ENCODE results near the gene LGI4. TPM values are rescaled to one million over a fixed set of nuclear protein-coding genes. Genes with fewer than 3 reads are reported as not detected.

LGI4 gene
- total RNA-seq, 1 donor from 2014 or later, result 9.0 TPM

DNA sequence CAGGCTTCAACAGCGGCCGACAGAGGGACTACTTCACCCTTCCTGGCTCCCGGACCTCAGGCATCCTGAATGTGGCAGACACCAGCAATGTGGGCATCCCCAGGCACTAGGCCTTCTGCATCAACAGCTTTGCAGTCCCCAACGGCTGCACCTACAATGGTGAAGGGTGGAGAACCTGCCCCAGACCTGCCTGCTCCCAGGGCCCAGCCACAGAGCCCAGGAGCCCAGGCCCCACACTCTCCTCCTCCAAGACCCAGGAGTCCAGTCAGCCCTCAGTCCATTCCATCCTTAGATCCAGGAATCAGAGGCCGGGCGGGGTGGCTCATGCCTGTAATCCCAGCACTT is 58.9 kb downstream of the LGI4 start:
- intact Hi-C loops (cut with micrococcal nuclease), result no loop called here
- no peak for DNase-seq
- ATAC-seq, result no peak

DNA sequence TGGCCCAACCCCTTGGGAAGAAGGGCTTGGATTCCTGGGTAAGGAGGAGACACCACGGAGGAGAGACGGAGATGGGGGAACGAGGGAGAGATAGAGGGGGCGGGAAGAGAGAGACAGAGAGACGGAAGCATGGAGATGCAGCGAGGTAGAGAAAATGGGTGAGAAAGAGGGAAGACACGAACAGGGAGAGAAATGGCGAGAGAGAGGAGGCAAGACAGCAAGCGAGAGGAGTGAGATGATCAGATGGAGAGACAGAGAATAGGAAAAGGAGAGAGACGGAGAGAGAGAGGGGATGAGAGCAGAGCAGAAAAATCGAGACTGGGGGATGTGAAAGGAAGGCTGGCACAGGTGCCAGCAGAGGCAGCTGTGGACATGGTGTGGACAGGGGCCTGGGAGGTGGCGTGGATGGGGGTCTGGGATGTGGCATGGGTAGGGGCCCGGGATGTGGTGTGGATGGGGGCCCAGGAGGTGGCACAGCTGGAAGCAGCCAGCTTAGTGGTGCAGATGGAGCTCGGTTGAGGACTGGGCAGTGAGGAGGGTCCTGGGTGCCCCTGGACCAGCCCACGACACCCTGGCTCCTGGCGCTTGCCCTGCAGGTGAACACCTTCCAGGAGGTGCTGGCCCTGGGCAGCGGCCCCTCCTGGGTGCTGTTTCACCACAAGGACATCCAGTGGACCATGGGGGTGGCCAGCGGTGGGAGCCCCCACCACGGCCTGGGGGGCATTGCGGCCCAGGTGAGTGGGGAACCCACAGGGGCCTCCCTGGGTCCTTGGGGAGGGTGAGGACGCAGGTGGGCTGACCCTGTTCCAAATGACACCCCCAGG is 59.4 kb downstream of the LGI4 start:
- DNase-seq (no peak), ATAC-seq (no peak)
- intact Hi-C loops (cut with micrococcal nuclease), result no loop called here

Other genes starting within 250 kb of the LGI4 start
- gene ZNF30, start 208.2 kb downstream of the LGI4 start, total RNA-seq, result 3.7 TPM
- gene ZNF792, start 170.8 kb downstream of the LGI4 start, total RNA-seq, result 3.4 TPM
- gene GRAMD1A, start 134.7 kb downstream of the LGI4 start, total RNA-seq, result 30.6 TPM
- gene SCN1B, start 104.6 kb downstream of the LGI4 start, total RNA-seq, result 45.7 TPM
- gene HPN, start 93.3 kb downstream of the LGI4 start, total RNA-seq, result 9.8 TPM
- gene FXYD3, start 19.2 kb downstream of the LGI4 start, total RNA-seq, result 3.1 TPM
- 489 TPM for gene FXYD1, start 3.8 kb upstream of the LGI4 start, total RNA-seq
- gene FXYD7, start 8.2 kb upstream of the LGI4 start, total RNA-seq, result not detected
- gene FXYD5, start 19.7 kb upstream of the LGI4 start, total RNA-seq, result 21.2 TPM
- not detected for gene FAM187B, start 93.7 kb upstream of the LGI4 start, total RNA-seq
- gene LSR, start 113.9 kb upstream of the LGI4 start, total RNA-seq, result 6.1 TPM
- 170 TPM for gene USF2, start 133.9 kb upstream of the LGI4 start, total RNA-seq
- gene HAMP, start 147.5 kb upstream of the LGI4 start, total RNA-seq, result not detected
- gene MAG, start 157.1 kb upstream of the LGI4 start, total RNA-seq, result not detected
- gene CD22, start 194.1 kb upstream of the LGI4 start, total RNA-seq, result 0.52 TPM
- not detected for gene FFAR1, start 212.8 kb upstream of the LGI4 start, total RNA-seq
- gene FFAR3, start 223.4 kb upstream of the LGI4 start, total RNA-seq, result not detected
- not detected for gene GPR42, start 236.0 kb upstream of the LGI4 start, total RNA-seq